Kidney (tissue), 14 donors: ENCODE data around the gene SP110. TPM values are rescaled to one million over a fixed set of nuclear protein-coding genes. Genes with fewer than 3 reads are reported as not detected.

Experiments used
- DNase-seq, 5 donors: peaks; one replicate each; pipeline ENCODE4 v3.0.0-alpha.2; 2013 to 2020
- FAIRE-seq: peaks from 2 replicates; lab custom pipeline; 2012; peaks lifted over from hg19 to GRCh38; lab: Jason Lieb, UNC
- H3K27ac ChIP-seq, 2 donors: one replicate each; pipeline ENCODE4 v1.7.0; 2013; ENCODE audit warnings: low read depth in 2 of 2, low read length in 2 of 2, inconsistent platforms in 1 of 2
- H3K27me3 ChIP-seq: one replicate; pipeline ENCODE4 v1.7.1; 2013; ENCODE audit warnings: low read length, inconsistent platforms; ENCODE audit not compliant: control insufficient read depth, insufficient read depth
- H3K36me3 ChIP-seq, 3 donors: one replicate each; pipeline versions ENCODE4 v1.7.0 to v1.7.1; 2013; ENCODE audit warnings: low read length in 3 of 3, control low read depth in 1 of 3, inconsistent platforms in 1 of 3; ENCODE audit not compliant: insufficient read depth in 3 of 3, control insufficient read depth in 2 of 3
- H3K4me1 ChIP-seq, 3 donors: one replicate each; pipeline versions ENCODE4 v1.7.0 to v1.7.1; 2013; ENCODE audit warnings: low read length in 3 of 3, inconsistent platforms in 1 of 3, low read depth in 1 of 3; ENCODE audit not compliant: control insufficient read depth in 2 of 3, insufficient read depth in 2 of 3
- H3K4me3 ChIP-seq, 3 donors: one replicate each; pipeline versions ENCODE4 v1.7.0 to v1.8.1; 2013; ENCODE audit warnings: low read length in 3 of 3, control low read depth in 1 of 3, inconsistent platforms in 1 of 3
- H3K9ac ChIP-seq, 3 donors: one replicate each; pipeline versions ENCODE4 v1.7.0 to v1.7.1; 2013; ENCODE audit warnings: low read length in 3 of 3, control low read depth in 1 of 3, inconsistent platforms in 1 of 3
- H3K9me3 ChIP-seq, 3 donors: one replicate each; pipeline versions ENCODE4 v1.7.0 to v1.7.1; 2013; ENCODE audit warnings: low read length in 3 of 3, control low read depth in 1 of 3, inconsistent platforms in 1 of 3; ENCODE audit not compliant: control insufficient read depth in 2 of 3, insufficient read depth in 1 of 3
- intact Hi-C: fragments of 100-400 bp; cut with DNase I; formaldehyde crosslinking; loops from one replicate; pipeline ENCODE4 v1.11.1; 2022
- polyA plus RNA-seq: library from polyadenylated mRNA; stranded (reverse); fragments of 350-450 nt; fragmentation: Illumina TruSeq; extraction: RNeasy Lipid Tissue Mini Kit (QIAGEN cat#74804); gene quantifications from one replicate; pipeline ENCODE4 v1.2.3, GENCODE V29; 2014; ENCODE audit warnings: low read depth, low replicate concordance; ENCODE audit not compliant: insufficient read depth
- total RNA-seq: library from RNA; stranded (reverse); fragmentation: NEBNext Ultra II Directional; extraction: Animal tissue kit (Norgen Biotek cat#: 25700); gene quantifications from one replicate; pipeline ENCODE4 v1.2.1, GENCODE V29; 2021
- TF ChIP-seq, protein P1 (sequence below): IDR thresholded peaks from 3 replicates; pipeline ENCODE4 v1.5.1; 2012; ENCODE audit warnings: mild to moderate bottlenecking, moderate library complexity, borderline replicate concordance; ENCODE audit not compliant: insufficient read depth; ENCODE audit errors: extremely low read depth
- donor health status: control.
- donor health status: control.
- donor health status: control.
- donor health status: control.
- donor health status: control.
- donor health status: DM: yes; HTN: yes; CAD: no.
- donor health status: Normal renal cell carcinoma (clear cell type).

SP110 gene
- total and polyA plus RNA-seq, 2 donors from 2014 or later = 12.7 to 28.3 TPM

DNA sequence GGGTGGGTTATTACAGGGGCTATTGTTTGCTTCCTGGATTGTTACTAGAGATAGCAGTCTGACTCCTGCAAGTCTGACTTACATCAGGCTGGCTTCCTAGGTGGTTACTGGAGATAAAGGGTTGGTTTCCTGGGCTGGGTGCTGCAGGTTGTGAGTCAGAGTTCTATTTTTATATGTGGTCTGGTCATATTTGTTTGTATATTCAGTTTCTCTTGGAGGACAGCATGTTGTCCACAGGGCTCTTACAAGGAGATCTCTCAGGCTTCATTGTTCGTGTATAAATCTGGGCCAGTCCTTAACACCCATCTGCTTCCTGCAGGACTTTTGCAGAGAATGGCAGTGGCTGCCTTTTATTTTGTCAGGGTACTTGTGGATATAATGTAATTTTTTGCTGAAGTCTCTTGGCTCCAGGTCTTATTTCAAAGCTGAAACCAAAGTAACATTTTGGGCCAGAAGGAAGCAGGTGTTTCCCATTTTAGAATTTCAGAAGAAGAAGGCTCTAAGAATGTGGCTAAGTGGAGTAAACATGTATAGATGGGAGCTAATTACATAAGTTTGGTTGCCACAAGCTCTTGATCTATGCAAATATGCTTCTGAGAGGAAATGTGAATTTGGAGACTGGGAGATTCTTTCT is 85.2 kb downstream of the SP110 start:
- Histone ChIP-seq H3K4me1 (peaks cover 0 to 3% (median 0%) of the 10 kb centered on the region in 3 donors), H3K9ac (no peak overlapping the region), H3K4me3 (no peak overlapping the region), H3K27me3 (no peaks in the 10 kb centered on the region), H3K9me3 (no peaks in the 10 kb centered on the region), H3K36me3 (no peaks in the 10 kb centered on the region), H3K27ac (no peak overlapping the region)
- intact Hi-C loops = no loop called here
- no peak for DNase-seq
- TF ChIP-seq, protein P1, sequence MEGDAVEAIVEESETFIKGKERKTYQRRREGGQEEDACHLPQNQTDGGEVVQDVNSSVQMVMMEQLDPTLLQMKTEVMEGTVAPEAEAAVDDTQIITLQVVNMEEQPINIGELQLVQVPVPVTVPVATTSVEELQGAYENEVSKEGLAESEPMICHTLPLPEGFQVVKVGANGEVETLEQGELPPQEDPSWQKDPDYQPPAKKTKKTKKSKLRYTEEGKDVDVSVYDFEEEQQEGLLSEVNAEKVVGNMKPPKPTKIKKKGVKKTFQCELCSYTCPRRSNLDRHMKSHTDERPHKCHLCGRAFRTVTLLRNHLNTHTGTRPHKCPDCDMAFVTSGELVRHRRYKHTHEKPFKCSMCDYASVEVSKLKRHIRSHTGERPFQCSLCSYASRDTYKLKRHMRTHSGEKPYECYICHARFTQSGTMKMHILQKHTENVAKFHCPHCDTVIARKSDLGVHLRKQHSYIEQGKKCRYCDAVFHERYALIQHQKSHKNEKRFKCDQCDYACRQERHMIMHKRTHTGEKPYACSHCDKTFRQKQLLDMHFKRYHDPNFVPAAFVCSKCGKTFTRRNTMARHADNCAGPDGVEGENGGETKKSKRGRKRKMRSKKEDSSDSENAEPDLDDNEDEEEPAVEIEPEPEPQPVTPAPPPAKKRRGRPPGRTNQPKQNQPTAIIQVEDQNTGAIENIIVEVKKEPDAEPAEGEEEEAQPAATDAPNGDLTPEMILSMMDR = no peak
- no peak for FAIRE-seq

DNA sequence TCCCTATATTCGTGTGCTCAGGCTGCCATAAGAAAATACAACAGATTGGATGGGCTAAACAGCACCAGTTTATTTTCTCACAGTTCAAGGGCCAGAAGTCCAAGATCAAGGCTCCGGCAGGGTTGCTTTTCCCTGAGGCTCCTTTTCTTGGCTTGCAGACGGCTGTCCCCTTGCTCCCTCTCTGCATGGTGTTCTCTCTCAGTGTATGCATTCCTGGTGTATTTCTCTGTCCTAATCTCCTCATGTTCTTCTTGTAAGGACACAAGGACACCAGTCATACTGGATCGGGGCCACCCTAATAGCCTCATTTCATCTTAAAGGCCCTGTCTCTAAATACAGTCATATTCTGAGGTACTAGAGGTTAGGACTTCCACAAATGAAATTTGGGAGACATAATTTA is 88.4 kb downstream of the SP110 start:
- Histone ChIP-seq H3K27ac (peak overlapping the region; percentile 68 to 87), H3K9me3 (no peaks in the 10 kb centered on the region), H3K4me1 (peaks cover 0 to 6% (median 0%) of the 10 kb centered on the region in 3 donors), H3K27me3 (no peaks in the 10 kb centered on the region), H3K36me3 (no peaks in the 10 kb centered on the region), H3K4me3 (no peak overlapping the region), H3K9ac (no peak overlapping the region)
- DNase-seq (no peak), FAIRE-seq (no peak)
- intact Hi-C loops = no loop called here
- TF ChIP-seq, protein P1 = no peak

DNA sequence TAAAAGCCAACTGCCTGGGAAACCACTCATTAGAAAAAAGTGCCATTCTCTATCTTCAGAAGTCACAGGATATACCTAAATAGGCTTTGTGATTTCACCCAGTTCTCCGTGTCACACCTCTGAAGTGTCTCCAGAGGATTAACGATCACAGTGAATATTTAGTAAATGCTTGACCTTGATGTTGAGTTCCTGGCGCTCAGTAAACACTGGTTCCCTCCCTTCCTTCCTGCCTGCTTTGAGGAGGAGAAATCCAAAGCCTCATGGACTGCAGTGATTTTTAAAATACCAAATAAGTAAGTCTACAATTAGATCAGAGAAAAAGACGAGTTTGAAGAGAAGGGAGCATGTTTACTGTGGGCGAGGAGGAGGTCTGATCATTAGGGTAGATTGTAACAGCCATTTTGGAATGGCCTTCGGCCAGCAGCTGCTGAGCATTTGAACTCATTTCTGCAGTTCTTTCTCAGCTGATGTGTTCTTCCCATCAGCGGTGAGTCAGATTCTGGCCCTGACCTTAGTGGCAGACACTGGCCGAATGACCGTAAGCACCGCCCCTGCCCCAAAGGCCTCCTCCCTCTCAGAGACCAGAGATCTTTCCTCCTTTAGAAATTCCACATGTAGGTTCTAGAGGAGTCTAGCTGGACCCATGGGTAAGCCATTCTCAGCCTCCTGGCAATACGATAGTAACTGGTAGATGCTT is 89.0 kb downstream of the SP110 start:
- peak in 3 of 5 donors; percentile 8 to 92 (median 63) for DNase-seq
- peak overlapping the region in 1 of 3 donors; percentile 17 for H3K4me3 ChIP-seq
- H3K9ac ChIP-seq = no peak overlapping the region
- H3K4me1 ChIP-seq = peaks cover 0 to 6% (median 0%) of the 10 kb centered on the region in 3 donors
- H3K9me3 ChIP-seq = no peaks in the 10 kb centered on the region
- intact Hi-C loops = no loop called here
- H3K27ac ChIP-seq = peak overlapping the region; percentile 68 to 87
- H3K36me3 ChIP-seq = no peaks in the 10 kb centered on the region
- TF ChIP-seq, protein P1 = no peak
- no peaks in the 10 kb centered on the region for H3K27me3 ChIP-seq
- no peak for FAIRE-seq
